ENCODE measurements around the gene SORL1-AS1.
A peak's percentile ranks its signal among the peaks of the same experiment; 100 is the strongest.
"Not testable (repeated sequence)": the region's sequence is repeated elsewhere in the genome, so short reads cannot be mapped to it uniquely, and the experiment has no call there.

The SORL1-AS1 gene

GRCh38 chr11:121426476-121427399 lies 26.0 kb downstream of the SORL1-AS1 start:
- DNase-seq, result no peak

- no peak for DNase-seq
Measured at GRCh38 chr11:121425828-121426227, 26.9 kb downstream of the SORL1-AS1 start.

- DNase-seq, result no peak
Measured at GRCh38 chr11:121422675-121423074, 30.1 kb downstream of the SORL1-AS1 start.

GRCh38 chr11:121421149-121421901 lies 31.4 kb downstream of the SORL1-AS1 start:
- DNase-seq, result no peak

- no peak for DNase-seq
Measured at GRCh38 chr11:121420398-121420797, 32.4 kb downstream of the SORL1-AS1 start.

GRCh38 chr11:121419836-121420235 lies 32.9 kb downstream of the SORL1-AS1 start:
- DNase-seq, result peak in 1 of 2 experiments; percentile 41

- DNase-seq, result peak in 1 of 2 experiments; percentile 25
Measured at GRCh38 chr11:121418625-121419114, 34.1 kb downstream of the SORL1-AS1 start.

GRCh38 chr11:121417607-121418006 lies 35.2 kb downstream of the SORL1-AS1 start:
- DNase-seq, result no peak

GRCh38 chr11:121417055-121417551 lies 35.7 kb downstream of the SORL1-AS1 start:
- DNase-seq, result peak; percentile 78 to 97

- DNase-seq, result peak; percentile 27 to 72
Measured at GRCh38 chr11:121415856-121416255, 36.9 kb downstream of the SORL1-AS1 start.

GRCh38 chr11:121414141-121414913 lies 38.4 kb downstream of the SORL1-AS1 start:
- DNase-seq, result no peak

- DNase-seq, result peak in 1 of 2 experiments; percentile 7
Measured at GRCh38 chr11:121412711-121413415, 39.9 kb downstream of the SORL1-AS1 start.

- DNase-seq, result no peak
Measured at GRCh38 chr11:121412000-121412587, 40.7 kb downstream of the SORL1-AS1 start.

- not testable (repeated sequence) for DNase-seq
Measured at GRCh38 chr11:121411330-121411729, 41.4 kb downstream of the SORL1-AS1 start.

GRCh38 chr11:121410041-121410440 lies 42.7 kb downstream of the SORL1-AS1 start:
- not testable (repeated sequence) for DNase-seq

GRCh38 chr11:121408830-121409229 lies 43.9 kb downstream of the SORL1-AS1 start:
- DNase-seq, result no peak

GRCh38 chr11:121406291-121406690 lies 46.5 kb downstream of the SORL1-AS1 start:
- no peak for DNase-seq

GRCh38 chr11:121405646-121406045 lies 47.1 kb downstream of the SORL1-AS1 start:
- DNase-seq, result no peak

- no peak for DNase-seq
Measured at GRCh38 chr11:121394785-121395184, 58.0 kb downstream of the SORL1-AS1 start.

- no peak for DNase-seq
Measured at GRCh38 chr11:121393855-121394254, 58.9 kb downstream of the SORL1-AS1 start.

- DNase-seq, result peak; percentile 49 to 81
Measured at GRCh38 chr11:121391914-121392313, 60.9 kb downstream of the SORL1-AS1 start.
